Measurements from ENCODE around the gene FBXW4.

FBXW4 gene

GRCh38 chr10:101580486-101581399 is 114.2 kb downstream of the FBXW4 start:
- no peak for TF ChIP-seq CREB1 (IDR thresholded peaks at IDR 0.05; ENCODE audit: low read depth)
- TF ChIP-seq MAX (IDR thresholded peaks at IDR 0.05) = no peak
- no peak for TF ChIP-seq FOXM1 (IDR thresholded peaks at IDR 0.05; ENCODE audit: borderline replicate concordance, low read depth)
- TF ChIP-seq EGR1 (IDR thresholded peaks at IDR 0.05) = no peak
- TF ChIP-seq TCF12 (IDR thresholded peaks at IDR 0.05; ENCODE audit: low read depth) = no peak
- TF ChIP-seq ZBTB7A (IDR thresholded peaks at IDR 0.05; ENCODE audit: low read depth) = no peak
- no peak for TF ChIP-seq RAD21 (IDR thresholded peaks at IDR 0.05; ENCODE audit: low read depth)
- TF ChIP-seq NFIC (IDR thresholded peaks at IDR 0.05) = no peak
- TF ChIP-seq, protein P1, sequence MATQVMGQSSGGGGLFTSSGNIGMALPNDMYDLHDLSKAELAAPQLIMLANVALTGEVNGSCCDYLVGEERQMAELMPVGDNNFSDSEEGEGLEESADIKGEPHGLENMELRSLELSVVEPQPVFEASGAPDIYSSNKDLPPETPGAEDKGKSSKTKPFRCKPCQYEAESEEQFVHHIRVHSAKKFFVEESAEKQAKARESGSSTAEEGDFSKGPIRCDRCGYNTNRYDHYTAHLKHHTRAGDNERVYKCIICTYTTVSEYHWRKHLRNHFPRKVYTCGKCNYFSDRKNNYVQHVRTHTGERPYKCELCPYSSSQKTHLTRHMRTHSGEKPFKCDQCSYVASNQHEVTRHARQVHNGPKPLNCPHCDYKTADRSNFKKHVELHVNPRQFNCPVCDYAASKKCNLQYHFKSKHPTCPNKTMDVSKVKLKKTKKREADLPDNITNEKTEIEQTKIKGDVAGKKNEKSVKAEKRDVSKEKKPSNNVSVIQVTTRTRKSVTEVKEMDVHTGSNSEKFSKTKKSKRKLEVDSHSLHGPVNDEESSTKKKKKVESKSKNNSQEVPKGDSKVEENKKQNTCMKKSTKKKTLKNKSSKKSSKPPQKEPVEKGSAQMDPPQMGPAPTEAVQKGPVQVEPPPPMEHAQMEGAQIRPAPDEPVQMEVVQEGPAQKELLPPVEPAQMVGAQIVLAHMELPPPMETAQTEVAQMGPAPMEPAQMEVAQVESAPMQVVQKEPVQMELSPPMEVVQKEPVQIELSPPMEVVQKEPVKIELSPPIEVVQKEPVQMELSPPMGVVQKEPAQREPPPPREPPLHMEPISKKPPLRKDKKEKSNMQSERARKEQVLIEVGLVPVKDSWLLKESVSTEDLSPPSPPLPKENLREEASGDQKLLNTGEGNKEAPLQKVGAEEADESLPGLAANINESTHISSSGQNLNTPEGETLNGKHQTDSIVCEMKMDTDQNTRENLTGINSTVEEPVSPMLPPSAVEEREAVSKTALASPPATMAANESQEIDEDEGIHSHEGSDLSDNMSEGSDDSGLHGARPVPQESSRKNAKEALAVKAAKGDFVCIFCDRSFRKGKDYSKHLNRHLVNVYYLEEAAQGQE (IDR thresholded peaks at IDR 0.05; ENCODE audit: low read depth) = no peak

DNA sequence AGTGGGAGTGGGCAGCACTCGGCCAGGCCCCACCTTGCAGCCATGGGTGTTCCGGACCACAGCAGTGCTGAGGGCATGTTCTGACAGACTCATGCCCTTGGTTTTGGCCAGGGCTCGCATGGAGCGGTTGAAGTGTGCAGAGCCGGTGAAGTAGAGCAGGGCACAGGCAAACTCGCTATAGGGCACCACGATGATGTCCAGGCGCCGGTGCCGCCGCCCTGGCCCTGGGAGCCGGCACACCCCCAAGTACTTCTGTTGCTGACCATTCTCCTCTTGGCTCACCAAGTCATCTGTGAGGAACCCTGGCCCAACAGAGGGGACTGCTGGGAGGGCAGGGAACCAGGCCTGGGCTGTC is 115.5 kb downstream of the FBXW4 start:
- TF ChIP-seq FOXM1 (IDR thresholded peaks at IDR 0.05; ENCODE audit: borderline replicate concordance, low read depth) (no peak), RAD21 (IDR thresholded peaks at IDR 0.05; ENCODE audit: low read depth) (no peak), ZBTB7A (IDR thresholded peaks at IDR 0.05; ENCODE audit: low read depth) (no peak), CREB1 (IDR thresholded peaks at IDR 0.05; ENCODE audit: low read depth) (no peak), CEBPB (IDR thresholded peaks at IDR 0.05) (no peak), EGR1 (IDR thresholded peaks at IDR 0.05) (no peak), TAF1 (IDR thresholded peaks at IDR 0.05; ENCODE audit: low read depth) (no peak), TEAD4 (IDR thresholded peaks at IDR 0.05) (no peak)
- TF ChIP-seq, protein P1 (IDR thresholded peaks at IDR 0.05; ENCODE audit: low read depth) = no peak
- TF ChIP-seq, protein P2, sequence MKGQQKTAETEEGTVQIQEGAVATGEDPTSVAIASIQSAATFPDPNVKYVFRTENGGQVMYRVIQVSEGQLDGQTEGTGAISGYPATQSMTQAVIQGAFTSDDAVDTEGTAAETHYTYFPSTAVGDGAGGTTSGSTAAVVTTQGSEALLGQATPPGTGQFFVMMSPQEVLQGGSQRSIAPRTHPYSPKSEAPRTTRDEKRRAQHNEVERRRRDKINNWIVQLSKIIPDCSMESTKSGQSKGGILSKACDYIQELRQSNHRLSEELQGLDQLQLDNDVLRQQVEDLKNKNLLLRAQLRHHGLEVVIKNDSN (IDR thresholded peaks at IDR 0.05) = no peak

- TF ChIP-seq NFIC (IDR thresholded peaks at IDR 0.05) (no peak), CEBPB (IDR thresholded peaks at IDR 0.05) (no peak), YY1 (IDR thresholded peaks at IDR 0.05; ENCODE audit: low read depth) (no peak)
Measured at GRCh38 chr10:101578803-101579515, 116.0 kb downstream of the FBXW4 start.

- TF ChIP-seq, protein P2 (IDR thresholded peaks at IDR 0.05) = no peak
- no peak for TF ChIP-seq TCF12 (IDR thresholded peaks at IDR 0.05; ENCODE audit: low read depth)
- TF ChIP-seq TEAD4 (IDR thresholded peaks at IDR 0.05) = no peak
- TF ChIP-seq MAX (IDR thresholded peaks at IDR 0.05) = no peak
- TF ChIP-seq ZBTB7A (IDR thresholded peaks at IDR 0.05; ENCODE audit: low read depth) = no peak
- no peak for TF ChIP-seq CEBPB (IDR thresholded peaks at IDR 0.05)
- no peak for TF ChIP-seq YY1 (IDR thresholded peaks at IDR 0.05; ENCODE audit: low read depth)
- no peak for TF ChIP-seq RAD21 (IDR thresholded peaks at IDR 0.05; ENCODE audit: low read depth)
- no peak for TF ChIP-seq NFIC (IDR thresholded peaks at IDR 0.05)
- TF ChIP-seq, protein P1 (IDR thresholded peaks at IDR 0.05; ENCODE audit: low read depth) = no peak
- TF ChIP-seq TAF1 (IDR thresholded peaks at IDR 0.05; ENCODE audit: low read depth) = no peak
- TF ChIP-seq FOXM1 (IDR thresholded peaks at IDR 0.05; ENCODE audit: borderline replicate concordance, low read depth) = no peak
- no peak for TF ChIP-seq EGR1 (IDR thresholded peaks at IDR 0.05)
- no peak for TF ChIP-seq EP300 (IDR thresholded peaks at IDR 0.05; ENCODE audit: borderline replicate concordance)
- no peak for TF ChIP-seq CREB1 (IDR thresholded peaks at IDR 0.05; ENCODE audit: low read depth)
Measured at GRCh38 chr10:101578192-101578591, 116.8 kb downstream of the FBXW4 start.
